Loucy (cell line): ENCODE measurements around the gene PTPRT.

Experiments
- CTCF ChIP-seq: fragments of 200-600 bp; sonication (generic); conservative IDR thresholded peaks from 2 replicates; pipeline ENCODE4 v1.5.1; 2014; ENCODE audit warnings: mild to moderate bottlenecking, antibody characterized with exemption, low read length
- EZH2phosphoT487 ChIP-seq: fragments of 200-600 bp; IDR thresholded peaks from 2 replicates; pipeline ENCODE4 v1.6.1; 2018; ENCODE audit warnings: antibody characterized with exemption, mild to moderate bottlenecking, moderate library complexity, borderline replicate concordance

GRCh38 chr20:42688576-42688975 is 501.1 kb downstream of the PTPRT start:
- TF ChIP-seq CTCF, result no peak
- no peak for TF ChIP-seq EZH2phosphoT487
